Cardiac fibroblast (primary cell): ENCODE data around the gene ZNF827.

Source experiments
- DNase-seq, 2 donors: peaks; one replicate each; pipeline versions ENCODE4 v3.0.0 to v3.0.0-alpha.2; 2010; ENCODE audit warnings: low read depth in 2 of 2
- H3K4me3 ChIP-seq, 2 donors: replicated peaks in 1 of 2; 1 replicate in 1 of 2; 2 replicates in 1 of 2; pipeline ENCODE4 v1.5.1; 2011; ENCODE audit warnings: low read depth in 2 of 2, low read length in 2 of 2, mild to moderate bottlenecking in 2 of 2, moderate library complexity in 1 of 2
- TF ChIP-seq, protein P1 (sequence below): IDR thresholded peaks from one replicate; pipeline ENCODE4 v1.5.1; 2011; ENCODE audit warnings: low read depth, mild to moderate bottlenecking, low read length, inconsistent platforms

ZNF827 gene

DNA sequence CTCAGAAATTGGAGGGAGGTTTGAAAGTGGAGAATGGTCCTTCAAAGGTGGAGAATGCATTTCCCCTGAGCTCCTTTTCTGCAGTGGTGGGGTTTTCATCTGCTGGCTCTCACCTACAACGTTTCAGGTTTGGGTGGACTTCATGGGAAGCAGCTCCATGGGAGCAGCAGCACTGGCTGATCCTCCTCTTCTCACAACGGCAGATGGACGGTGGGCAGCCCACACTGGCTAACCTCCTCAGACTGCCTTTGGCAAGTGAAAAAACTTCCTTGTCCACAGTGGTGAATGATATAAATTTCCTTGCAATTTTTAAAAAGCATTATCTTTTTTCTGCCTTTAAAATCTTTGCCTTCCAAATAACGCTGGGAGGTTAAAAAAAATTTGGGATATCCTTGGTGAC lies 93.5 kb downstream of the ZNF827 start:
- no peak overlapping the region for H3K4me3 ChIP-seq
- DNase-seq, result no peak
- TF ChIP-seq, protein P1, sequence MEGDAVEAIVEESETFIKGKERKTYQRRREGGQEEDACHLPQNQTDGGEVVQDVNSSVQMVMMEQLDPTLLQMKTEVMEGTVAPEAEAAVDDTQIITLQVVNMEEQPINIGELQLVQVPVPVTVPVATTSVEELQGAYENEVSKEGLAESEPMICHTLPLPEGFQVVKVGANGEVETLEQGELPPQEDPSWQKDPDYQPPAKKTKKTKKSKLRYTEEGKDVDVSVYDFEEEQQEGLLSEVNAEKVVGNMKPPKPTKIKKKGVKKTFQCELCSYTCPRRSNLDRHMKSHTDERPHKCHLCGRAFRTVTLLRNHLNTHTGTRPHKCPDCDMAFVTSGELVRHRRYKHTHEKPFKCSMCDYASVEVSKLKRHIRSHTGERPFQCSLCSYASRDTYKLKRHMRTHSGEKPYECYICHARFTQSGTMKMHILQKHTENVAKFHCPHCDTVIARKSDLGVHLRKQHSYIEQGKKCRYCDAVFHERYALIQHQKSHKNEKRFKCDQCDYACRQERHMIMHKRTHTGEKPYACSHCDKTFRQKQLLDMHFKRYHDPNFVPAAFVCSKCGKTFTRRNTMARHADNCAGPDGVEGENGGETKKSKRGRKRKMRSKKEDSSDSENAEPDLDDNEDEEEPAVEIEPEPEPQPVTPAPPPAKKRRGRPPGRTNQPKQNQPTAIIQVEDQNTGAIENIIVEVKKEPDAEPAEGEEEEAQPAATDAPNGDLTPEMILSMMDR, result no peak

DNA sequence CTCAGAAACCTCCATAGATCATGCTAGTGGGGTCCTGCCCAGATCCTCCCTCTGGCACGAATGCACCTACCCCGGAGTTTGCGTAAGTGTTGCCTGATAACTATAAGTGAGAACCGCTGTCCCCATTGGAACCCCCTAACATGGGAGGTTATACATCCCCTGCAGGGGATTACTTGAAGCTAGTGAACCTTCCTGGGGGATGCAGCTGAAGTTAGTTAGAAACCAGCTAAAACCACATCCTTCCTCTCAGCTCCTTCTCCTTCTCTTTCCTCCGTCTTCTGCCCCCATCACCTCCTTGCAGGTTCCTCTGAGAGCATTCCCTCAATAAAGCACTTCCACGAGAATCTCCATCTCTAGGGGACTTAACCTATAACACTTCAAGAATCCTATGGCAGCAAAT lies 95.0 kb downstream of the ZNF827 start:
- TF ChIP-seq, protein P1, result no peak
- H3K4me3 ChIP-seq, result no peak overlapping the region
- no peak for DNase-seq

DNA sequence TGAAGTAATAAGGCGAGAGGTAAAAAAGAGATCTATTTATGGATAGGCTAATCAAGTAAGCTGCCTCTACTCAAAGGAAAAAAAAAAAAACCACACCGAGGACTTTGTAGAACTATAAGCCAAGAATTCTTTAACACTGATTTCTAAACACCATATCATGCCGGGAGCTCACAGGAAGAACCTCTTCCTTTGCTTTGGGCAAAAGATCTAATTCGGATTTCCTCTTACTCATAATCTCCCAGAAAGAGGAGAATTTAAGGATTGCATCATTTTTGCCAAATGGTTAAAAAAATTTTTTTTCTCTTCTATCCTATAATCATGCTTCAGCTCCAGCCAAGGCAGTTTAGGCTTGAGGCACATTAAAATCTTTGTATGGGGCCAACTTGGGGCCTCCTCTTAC lies 95.5 kb downstream of the ZNF827 start:
- TF ChIP-seq, protein P1, result no peak
- DNase-seq, result peak; percentile 84 to 88
- H3K4me3 ChIP-seq, result no peak overlapping the region

DNA sequence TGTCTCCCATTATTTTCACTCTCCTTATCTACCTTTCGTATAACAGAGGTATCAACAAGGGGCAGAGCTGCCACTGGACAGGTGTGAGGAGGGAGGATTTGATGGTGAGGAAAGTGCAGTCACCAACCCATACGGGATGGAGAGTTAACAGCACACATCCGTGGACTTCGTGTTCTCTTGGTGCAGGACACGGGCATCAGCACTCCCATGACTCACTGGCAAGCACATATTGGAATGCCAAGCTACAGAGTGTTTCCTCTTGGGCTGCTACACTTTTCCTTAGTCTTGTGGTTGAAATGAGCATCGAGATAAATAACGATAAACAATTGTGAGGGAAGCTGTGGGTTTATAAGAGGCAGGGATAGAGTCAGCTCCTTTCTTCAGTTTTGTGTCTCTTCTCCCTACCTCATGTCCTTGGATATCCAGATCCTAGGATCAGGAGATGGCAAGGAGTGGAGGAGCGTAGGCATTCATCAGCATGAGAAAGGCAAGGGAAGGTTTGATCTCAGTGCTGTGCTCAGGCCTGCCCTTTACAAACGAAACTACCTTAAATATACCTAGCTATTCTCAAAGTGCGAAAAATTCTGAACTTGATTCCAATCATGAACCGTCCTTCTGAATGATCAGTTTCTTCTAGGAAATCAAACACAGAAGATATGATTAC lies 96.3 kb downstream of the ZNF827 start:
- TF ChIP-seq, protein P1, result no peak
- DNase-seq, result peak; percentile 53 to 61
- H3K4me3 ChIP-seq, result no peak overlapping the region

DNA sequence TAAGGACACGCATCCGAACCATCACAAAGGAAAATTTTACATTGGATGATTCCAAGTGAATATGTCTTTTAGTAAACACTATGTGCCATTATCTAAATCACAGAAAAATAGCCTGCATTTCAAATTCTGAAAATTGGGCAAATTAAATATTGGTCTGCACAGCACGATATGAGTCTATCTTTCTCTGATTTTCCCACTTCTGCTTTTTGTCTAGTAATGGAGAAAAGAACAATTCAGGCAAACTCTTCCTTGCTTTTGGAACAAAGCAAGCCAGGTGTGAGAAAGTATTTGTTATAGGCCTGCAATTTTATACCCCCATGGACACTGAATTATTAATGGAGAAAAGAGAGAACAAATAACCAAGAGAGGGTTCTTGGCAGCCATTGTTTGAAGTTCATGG lies 97.8 kb downstream of the ZNF827 start:
- TF ChIP-seq, protein P1, result no peak
- H3K4me3 ChIP-seq, result no peak overlapping the region

DNA sequence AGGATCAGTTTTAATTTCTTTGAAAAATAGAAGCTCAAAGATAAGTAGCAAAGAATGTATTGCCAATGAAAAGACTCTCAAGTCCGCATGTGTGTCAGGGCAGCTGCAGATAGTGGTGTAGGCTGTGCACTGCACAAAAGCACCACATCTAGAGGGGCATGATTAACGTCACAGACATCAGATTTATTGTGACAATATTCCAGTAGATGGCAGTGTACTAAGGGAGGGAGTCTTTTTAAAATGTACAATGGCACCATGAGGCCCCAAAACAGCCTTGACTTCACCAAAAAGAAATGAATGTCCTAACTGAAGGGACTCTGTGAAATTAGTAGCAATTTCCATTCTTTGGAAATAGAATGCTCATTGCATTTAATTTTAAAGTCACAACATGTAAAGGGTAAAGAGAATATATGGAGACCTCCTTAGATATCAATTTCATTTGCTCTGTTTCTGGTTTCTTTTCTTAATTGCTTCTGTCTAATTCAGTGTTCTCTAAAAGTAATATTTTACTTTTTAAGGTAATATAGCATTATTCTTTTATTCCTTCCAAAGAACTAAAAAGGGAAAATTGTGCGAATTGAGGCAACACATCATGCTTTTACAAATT lies 98.4 kb downstream of the ZNF827 start:
- DNase-seq, result peak; percentile 69 to 71
- H3K4me3 ChIP-seq, result no peak overlapping the region

More for the DNA sequence above, 97.8 kb downstream of the ZNF827 start:
- no peak for DNase-seq

More for the DNA sequence above, 98.4 kb downstream of the ZNF827 start:
- TF ChIP-seq, protein P1, result peak; percentile 41
